ENCODE data around the gene ALG11.
"Not testable (repeated sequence)": the region's sequence is repeated elsewhere in the genome, so short reads cannot be mapped to it uniquely, and the experiment has no call there.

Gene ALG11

DNA sequence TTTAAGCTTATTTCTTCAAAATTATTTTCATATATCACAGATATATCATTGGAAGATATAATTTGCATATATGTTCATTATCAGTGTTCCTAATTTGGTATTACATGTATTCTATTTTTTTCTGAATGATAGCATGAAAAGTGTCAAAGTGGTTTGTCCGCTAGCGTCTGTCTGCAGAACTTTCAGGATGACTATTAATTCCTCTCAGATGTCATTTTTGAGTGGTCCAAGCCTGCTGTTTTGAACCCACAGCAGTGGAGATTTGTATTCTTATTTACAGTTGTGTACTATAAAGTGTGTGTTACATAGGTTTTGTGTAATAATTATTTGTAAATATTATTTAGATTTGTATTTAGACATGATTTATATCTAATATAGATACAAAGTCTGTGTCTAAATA, 20.8 kb downstream of the ALG11 start:
- DNase-seq = no peak

GRCh38 chr13:52034616-52035226, 22.5 kb downstream of the ALG11 start:
- no peak for DNase-seq

DNA sequence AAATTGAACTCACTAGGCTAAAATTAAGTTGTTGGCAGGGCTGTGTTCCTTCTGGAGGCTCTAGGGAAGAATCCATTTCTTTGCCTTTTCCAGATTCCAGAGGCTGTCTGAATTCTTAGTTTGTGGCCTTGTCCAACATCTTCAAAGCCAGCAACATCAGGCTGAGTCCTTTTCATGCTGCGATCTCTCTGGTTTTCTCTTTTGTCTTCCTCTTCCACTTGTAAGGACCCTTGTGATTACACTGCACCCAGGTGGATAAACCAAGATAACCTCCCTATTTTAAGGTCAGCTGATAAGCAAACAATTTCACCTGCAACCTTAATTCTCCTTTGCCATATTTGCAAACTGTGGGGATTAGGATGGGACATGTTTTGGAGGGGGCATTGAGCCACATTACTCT, 23.8 kb downstream of the ALG11 start:
- no peak for DNase-seq

GRCh38 chr13:52043675-52044074, 31.5 kb downstream of the ALG11 start:
- no peak for DNase-seq

DNA sequence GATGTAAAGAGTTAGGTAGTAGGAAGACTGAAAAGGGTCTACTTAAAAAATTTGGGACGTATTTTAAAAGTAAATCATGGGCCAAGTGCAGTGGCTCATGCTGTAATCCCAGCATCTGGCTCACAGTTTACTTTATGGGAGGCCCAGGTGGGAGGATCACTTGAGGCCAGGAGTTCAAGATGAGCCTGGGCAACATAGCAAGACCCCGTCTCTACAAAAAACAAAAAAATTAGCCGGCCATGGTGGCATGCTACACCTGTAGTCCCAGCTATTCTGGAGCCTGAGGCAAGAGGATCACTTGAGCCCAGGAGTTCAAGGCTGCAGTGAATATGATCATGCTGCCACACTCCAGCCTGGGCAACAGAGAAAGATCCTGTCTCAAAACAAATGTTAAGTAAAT, 35.3 kb downstream of the ALG11 start:
- DNase-seq = no peak

GRCh38 chr13:52048516-52048915, 36.3 kb downstream of the ALG11 start:
- DNase-seq = no peak

DNA sequence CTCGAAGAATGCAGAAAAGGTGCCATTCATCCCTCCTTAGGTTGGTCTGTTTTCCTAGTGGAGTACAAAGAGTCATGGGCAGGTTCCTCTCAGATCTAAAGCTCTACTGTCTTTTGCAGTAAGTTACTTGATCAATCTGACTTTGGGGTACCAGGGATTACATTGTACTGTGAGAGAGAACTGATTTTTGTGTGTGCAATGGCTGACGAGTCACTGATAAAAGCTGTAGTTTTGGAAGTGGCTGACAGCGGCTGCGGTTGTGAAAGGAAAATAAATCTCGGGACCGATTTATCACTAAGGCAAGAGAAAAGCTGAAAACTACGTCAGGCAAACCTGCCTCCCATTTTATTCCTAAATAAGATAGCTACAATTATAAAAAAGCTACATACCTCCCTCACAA, 39.2 kb downstream of the ALG11 start:
- DNase-seq = no peak

GRCh38 chr13:52053460-52053859, 41.3 kb downstream of the ALG11 start:
- DNase-seq = no peak

DNA sequence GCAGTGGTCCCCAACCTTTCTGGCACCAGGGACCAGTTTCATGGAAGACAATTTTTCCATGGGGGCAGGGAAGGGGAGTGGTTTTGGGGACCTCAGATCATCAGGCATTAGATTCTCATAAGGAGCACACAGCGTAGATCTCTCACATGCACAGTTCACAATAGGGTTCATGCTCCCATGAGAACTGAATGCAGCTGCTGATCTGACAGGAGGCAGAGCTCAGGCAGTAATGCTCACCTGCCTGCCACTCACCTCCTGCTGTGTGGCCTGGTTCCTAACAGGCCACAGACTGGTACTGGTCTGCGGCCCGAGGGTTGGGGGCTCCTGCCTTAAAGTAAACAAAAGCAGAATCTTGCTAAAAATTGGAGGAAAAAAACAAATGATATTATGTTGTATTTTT, 48.9 kb downstream of the ALG11 start:
- not testable (repeated sequence) for DNase-seq

DNA sequence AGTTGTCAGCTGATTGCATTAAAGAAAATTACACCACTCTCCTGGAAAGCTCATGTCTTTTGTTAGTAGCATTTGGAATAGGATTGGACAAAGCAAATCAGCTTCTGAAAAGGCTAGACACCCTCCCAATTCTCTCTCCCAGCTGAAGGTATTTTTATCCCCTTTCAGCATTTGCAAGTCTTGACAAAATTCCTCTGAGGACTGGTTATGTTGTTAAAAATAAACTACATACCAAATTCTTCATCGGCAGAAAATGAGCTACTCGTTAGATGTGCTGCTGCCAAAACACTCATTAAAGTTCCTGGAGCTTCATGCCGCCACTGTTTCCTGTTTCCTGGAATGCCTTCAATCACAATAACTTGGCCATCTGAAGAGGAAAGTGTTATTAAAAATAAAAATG, 49.4 kb downstream of the ALG11 start:
- DNase-seq = no peak

GRCh38 chr13:52067237-52067636, 55.0 kb downstream of the ALG11 start:
- DNase-seq = no peak

GRCh38 chr13:52070929-52071523, 58.8 kb downstream of the ALG11 start:
- DNase-seq = no peak
